Natural killer cell (primary cell): ENCODE results near the gene BRPF1. TPM values are rescaled to one million over a fixed set of nuclear protein-coding genes. Genes with fewer than 3 reads are reported as not detected.

Experiments used
- ATAC-seq, 3 donors: fragments of 150-1000 bp in 2 of 3; fragments of 200-7000 bp in 1 of 3; cut with Tn5 transposase; 1 replicate in 1 of 3; 2 replicates in 2 of 3; pipeline ENCODE4 v1.10.0; 2021; ENCODE audit warnings: mild to moderate bottlenecking in 2 of 3, moderate library complexity in 2 of 3
- DNase-seq, 2 donors: peaks; one replicate each; pipeline versions ENCODE4 v3.0.0 to v3.0.0-alpha.2; 2013 to 2021; ENCODE audit warnings: mixed read lengths in 1 of 2
- H3K27ac ChIP-seq: one replicate; pipeline ENCODE4 v1.5.1; 2013; ENCODE audit warnings: mild to moderate bottlenecking, low read length
- H3K27me3 ChIP-seq: one replicate; pipeline ENCODE4 v1.6.1; 2013; ENCODE audit warnings: low read length; ENCODE audit not compliant: control insufficient read depth, insufficient read depth
- H3K36me3 ChIP-seq: one replicate; pipeline ENCODE4 v1.6.1; 2013; ENCODE audit warnings: low read length; ENCODE audit not compliant: control insufficient read depth, insufficient read depth
- H3K4me1 ChIP-seq: one replicate; pipeline ENCODE4 v1.6.1; 2013; ENCODE audit warnings: low read length; ENCODE audit not compliant: control insufficient read depth, insufficient read depth
- H3K4me3 ChIP-seq: one replicate; pipeline ENCODE4 v1.5.1; 2013; ENCODE audit warnings: low read length
- H3K9me3 ChIP-seq: one replicate; pipeline ENCODE4 v1.6.1; 2013; ENCODE audit warnings: low read length; ENCODE audit not compliant: control insufficient read depth, insufficient read depth
- H3K27ac Mint-ChIP-seq, 2 donors: one replicate each; pipeline ENCODE4 v1.8.0; 2022; ENCODE audit warnings: mild to moderate bottlenecking in 2 of 2, mixed read lengths in 2 of 2, moderate library complexity in 1 of 2
- H3K27me3 Mint-ChIP-seq, 2 donors: one replicate each; pipeline ENCODE4 v1.8.0; 2022; ENCODE audit warnings: low read depth in 2 of 2, mixed read lengths in 2 of 2
- H3K36me3 Mint-ChIP-seq: one replicate; pipeline ENCODE4 v1.8.0; 2022; ENCODE audit warnings: mixed read lengths
- H3K4me1 Mint-ChIP-seq, 2 donors: one replicate each; pipeline ENCODE4 v1.8.0; 2022; ENCODE audit warnings: mixed read lengths in 2 of 2
- H3K4me3 Mint-ChIP-seq: one replicate; pipeline ENCODE4 v1.8.0; 2022; ENCODE audit warnings: mild to moderate bottlenecking, moderate library complexity, mixed read lengths
- H3K9me3 Mint-ChIP-seq, 2 donors: one replicate each; pipeline ENCODE4 v1.8.0; 2022; ENCODE audit warnings: mixed read lengths in 2 of 2
- WGBS: methylation state at CpG from one replicate; pipeline ENCODE4 v1.1.7; 2013; ENCODE audit warnings: missing lambda C conversion rate; ENCODE audit not compliant: insufficient coverage; 5-methylcytosine and 5-hydroxymethylcytosine counted together
- intact Hi-C: fragments of 100-400 bp; cut with micrococcal nuclease; formaldehyde crosslinking; loops from one replicate; pipeline ENCODE4 v1.14.2; 2022
- total RNA-seq, 4 donors: library from RNA; stranded (reverse); fragments of 120-200 nt in 1 of 4; gene quantifications; one replicate each; pipeline versions ENCODE4 v1.2.3 to v1.2.4, GENCODE V29; 2013 to 2022
- TF ChIP-seq, protein P1 (sequence below): fragments of 200-600 bp; IDR thresholded peaks from one replicate; pipeline ENCODE4 v1.8.0; 2022; ENCODE audit warnings: antibody characterized with exemption

Gene BRPF1
- total RNA-seq, 3 donors from 2014 or later (not counting 1 experiment from before 2014, with no cell fraction given): 45.1 to 72.1 (median 66.5) TPM

- no peak overlapping the region for H3K4me3 ChIP-seq
- intact Hi-C loops: no loop called here
- H3K4me1 ChIP-seq: no peaks in the 10 kb centered on the region
- TF ChIP-seq, protein P1, sequence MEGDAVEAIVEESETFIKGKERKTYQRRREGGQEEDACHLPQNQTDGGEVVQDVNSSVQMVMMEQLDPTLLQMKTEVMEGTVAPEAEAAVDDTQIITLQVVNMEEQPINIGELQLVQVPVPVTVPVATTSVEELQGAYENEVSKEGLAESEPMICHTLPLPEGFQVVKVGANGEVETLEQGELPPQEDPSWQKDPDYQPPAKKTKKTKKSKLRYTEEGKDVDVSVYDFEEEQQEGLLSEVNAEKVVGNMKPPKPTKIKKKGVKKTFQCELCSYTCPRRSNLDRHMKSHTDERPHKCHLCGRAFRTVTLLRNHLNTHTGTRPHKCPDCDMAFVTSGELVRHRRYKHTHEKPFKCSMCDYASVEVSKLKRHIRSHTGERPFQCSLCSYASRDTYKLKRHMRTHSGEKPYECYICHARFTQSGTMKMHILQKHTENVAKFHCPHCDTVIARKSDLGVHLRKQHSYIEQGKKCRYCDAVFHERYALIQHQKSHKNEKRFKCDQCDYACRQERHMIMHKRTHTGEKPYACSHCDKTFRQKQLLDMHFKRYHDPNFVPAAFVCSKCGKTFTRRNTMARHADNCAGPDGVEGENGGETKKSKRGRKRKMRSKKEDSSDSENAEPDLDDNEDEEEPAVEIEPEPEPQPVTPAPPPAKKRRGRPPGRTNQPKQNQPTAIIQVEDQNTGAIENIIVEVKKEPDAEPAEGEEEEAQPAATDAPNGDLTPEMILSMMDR: no peak
- no peak for ATAC-seq
- DNase-seq: no peak
- Mint-ChIP-seq H3K9me3 (no peaks in the 10 kb centered on the region), H3K36me3 (peaks cover 11% of the 10 kb centered on the region), H3K4me3 (no peak overlapping the region), H3K27me3 (no peaks in the 10 kb centered on the region), H3K4me1 (peaks cover 5% of the 10 kb centered on the region in 2 donors), H3K27ac (no peak overlapping the region)
- WGBS: 98% methylated on average over 7 of the region's 7 CpGs
- no peaks in the 10 kb centered on the region for H3K9me3 ChIP-seq
- H3K27me3 ChIP-seq: no peaks in the 10 kb centered on the region
- H3K27ac ChIP-seq: no peak overlapping the region
- H3K36me3 ChIP-seq: peaks cover 94% of the 10 kb centered on the region
Measured at GRCh38 chr3:9687514-9687913, 44.0 kb upstream of the BRPF1 start.

- 97% methylated on average over 5 of the region's 5 CpGs for WGBS
- ATAC-seq (no peak), DNase-seq (no peak)
- TF ChIP-seq, protein P1: no peak
- no peaks in the 10 kb centered on the region for H3K4me1 ChIP-seq
- no peak overlapping the region for H3K27ac Mint-ChIP-seq
- H3K4me3 ChIP-seq: no peak overlapping the region
- H3K9me3 ChIP-seq: no peaks in the 10 kb centered on the region
- H3K27ac ChIP-seq: no peak overlapping the region
- H3K27me3 ChIP-seq: no peaks in the 10 kb centered on the region
- no peak overlapping the region for H3K4me3 Mint-ChIP-seq
- peaks cover 16% of the 10 kb centered on the region for H3K36me3 Mint-ChIP-seq
- H3K4me1 Mint-ChIP-seq: peaks cover 5% of the 10 kb centered on the region in 2 donors
- intact Hi-C loops: no loop called here
- no peaks in the 10 kb centered on the region for H3K9me3 Mint-ChIP-seq
- H3K27me3 Mint-ChIP-seq: no peaks in the 10 kb centered on the region
- peaks cover 93% of the 10 kb centered on the region for H3K36me3 ChIP-seq
Measured at GRCh38 chr3:9688961-9689360, 42.6 kb upstream of the BRPF1 start.

DNA sequence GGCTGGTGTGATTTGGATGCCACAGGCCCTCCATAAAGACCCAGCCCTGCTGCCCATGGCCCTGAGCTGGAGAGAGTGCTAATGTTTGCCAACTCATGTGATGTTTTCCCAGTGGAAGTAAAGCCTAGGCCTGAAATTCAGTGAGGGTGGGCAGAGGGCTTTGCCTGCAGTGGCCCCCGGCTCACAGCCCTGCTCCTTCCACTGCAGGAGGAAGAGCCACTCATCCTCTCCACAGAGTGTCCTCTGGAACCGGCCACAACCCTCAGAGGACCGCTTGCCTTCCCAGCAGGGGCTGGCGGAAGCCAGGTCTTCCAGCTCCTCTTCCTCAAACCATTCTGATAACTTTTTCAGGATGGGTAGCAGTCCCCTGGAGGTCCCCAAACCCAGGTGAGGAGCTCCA, 41.8 kb upstream of the BRPF1 start:
- ATAC-seq (no peak), DNase-seq (no peak)
- TF ChIP-seq, protein P1: no peak
- Histone ChIP-seq H3K4me3 (no peak overlapping the region), H3K4me1 (no peaks in the 10 kb centered on the region), H3K36me3 (peaks cover 93% of the 10 kb centered on the region), H3K27me3 (no peaks in the 10 kb centered on the region), H3K9me3 (no peaks in the 10 kb centered on the region), H3K27ac (no peak overlapping the region)
- 98% methylated on average over 4 of the region's 4 CpGs for WGBS
- intact Hi-C loops: no loop called here
- Mint-ChIP-seq H3K27me3 (no peaks in the 10 kb centered on the region), H3K4me3 (no peak overlapping the region), H3K36me3 (peaks cover 20% of the 10 kb centered on the region), H3K27ac (peak overlapping the region; percentile 6 to 33), H3K4me1 (peaks cover 5% of the 10 kb centered on the region in 2 donors), H3K9me3 (no peaks in the 10 kb centered on the region)
